AG09319 (cell line): ENCODE data around the gene PNO1.

Experiments used
- DNase-seq: peaks from one replicate; pipeline ENCODE4 v3.0.0-alpha.2; 2010; ENCODE audit warnings: low read depth; ENCODE audit errors: extremely low read depth
- TF ChIP-seq, protein P1 (sequence below): IDR thresholded peaks from 2 replicates; pipeline ENCODE4 v1.5.1; 2011; ENCODE audit warnings: low read depth, mild to moderate bottlenecking, inconsistent platforms, low read length, moderate library complexity

Gene PNO1

DNA sequence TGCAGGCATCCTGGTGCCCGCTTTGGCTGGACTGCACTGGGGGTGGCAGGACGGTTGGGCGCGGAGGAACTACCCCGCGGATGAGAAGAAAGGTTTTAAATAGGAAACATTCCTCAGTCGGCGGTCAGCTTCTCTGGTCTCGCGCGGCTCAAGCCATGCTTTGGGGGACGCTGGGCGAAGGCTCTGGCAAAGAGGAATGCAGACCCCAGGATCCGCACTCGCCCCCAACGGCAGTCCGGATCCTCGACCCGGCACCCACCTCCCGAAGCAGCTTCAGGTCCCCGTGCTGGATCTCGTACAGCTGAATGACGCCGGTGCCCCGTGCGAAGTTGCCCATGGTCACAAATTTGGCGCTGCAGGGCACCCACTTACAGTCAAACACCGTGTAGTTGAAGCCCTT lies 686 bp upstream of the PNO1 start:
- no peak for DNase-seq
- TF ChIP-seq, protein P1, sequence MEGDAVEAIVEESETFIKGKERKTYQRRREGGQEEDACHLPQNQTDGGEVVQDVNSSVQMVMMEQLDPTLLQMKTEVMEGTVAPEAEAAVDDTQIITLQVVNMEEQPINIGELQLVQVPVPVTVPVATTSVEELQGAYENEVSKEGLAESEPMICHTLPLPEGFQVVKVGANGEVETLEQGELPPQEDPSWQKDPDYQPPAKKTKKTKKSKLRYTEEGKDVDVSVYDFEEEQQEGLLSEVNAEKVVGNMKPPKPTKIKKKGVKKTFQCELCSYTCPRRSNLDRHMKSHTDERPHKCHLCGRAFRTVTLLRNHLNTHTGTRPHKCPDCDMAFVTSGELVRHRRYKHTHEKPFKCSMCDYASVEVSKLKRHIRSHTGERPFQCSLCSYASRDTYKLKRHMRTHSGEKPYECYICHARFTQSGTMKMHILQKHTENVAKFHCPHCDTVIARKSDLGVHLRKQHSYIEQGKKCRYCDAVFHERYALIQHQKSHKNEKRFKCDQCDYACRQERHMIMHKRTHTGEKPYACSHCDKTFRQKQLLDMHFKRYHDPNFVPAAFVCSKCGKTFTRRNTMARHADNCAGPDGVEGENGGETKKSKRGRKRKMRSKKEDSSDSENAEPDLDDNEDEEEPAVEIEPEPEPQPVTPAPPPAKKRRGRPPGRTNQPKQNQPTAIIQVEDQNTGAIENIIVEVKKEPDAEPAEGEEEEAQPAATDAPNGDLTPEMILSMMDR = no peak

DNA sequence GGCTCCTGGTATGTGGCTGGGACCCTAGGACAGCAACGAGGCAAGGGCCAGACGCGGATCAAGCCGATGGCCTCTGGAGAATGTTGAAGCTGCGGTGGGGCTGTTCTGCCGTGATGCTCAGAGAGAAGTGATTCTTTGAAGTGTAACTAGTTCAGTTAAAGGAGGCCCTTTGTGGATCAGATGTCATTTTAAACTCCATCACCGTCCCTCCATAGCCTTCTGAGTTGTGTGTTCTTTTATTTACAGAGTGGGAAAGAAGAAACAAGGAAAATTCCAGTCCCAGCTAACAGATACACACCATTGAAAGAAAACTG lies 403 bp downstream of the PNO1 start:
- TF ChIP-seq, protein P1 = no peak
- DNase-seq = no peak

DNA sequence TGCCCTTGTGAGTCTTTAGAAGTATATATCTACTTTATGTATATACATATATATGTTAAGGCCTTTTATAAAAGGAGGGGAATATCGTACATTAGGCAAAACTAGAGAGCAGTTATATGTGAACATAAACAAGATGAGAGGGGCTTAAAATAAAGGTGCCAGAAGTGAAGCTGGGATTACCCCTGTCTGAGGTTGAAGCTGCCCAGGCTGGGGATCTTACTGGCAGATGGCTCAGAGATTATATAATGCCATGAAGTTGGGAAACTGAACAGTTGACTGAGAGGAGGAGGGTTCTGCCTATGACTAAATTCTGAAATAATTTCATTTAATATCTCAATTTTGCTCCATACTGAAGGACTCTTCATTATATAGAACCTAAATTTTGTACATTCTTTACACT lies 6.0 kb downstream of the PNO1 start:
- DNase-seq = no peak
- TF ChIP-seq, protein P1 = no peak

DNA sequence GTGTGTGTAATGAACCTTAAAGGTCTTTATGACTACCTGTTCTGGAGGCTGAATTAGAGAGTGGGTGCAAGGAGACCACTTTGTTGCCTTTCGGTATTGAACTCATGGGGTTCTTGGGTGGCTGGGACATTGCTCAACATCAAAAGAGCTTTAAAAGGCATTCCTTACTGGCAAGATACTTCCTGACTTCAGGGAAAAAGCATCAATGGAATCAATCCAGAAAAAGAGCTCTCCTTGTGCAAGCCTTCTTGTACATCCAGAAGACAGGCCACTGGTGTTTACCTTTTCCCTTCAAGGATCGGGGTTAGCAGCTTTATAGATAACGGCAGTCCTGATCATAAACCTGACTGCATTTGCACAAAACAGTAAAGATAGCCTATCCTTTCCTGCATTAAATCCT lies 9.5 kb downstream of the PNO1 start:
- no peak for DNase-seq
- TF ChIP-seq, protein P1 = no peak

DNA sequence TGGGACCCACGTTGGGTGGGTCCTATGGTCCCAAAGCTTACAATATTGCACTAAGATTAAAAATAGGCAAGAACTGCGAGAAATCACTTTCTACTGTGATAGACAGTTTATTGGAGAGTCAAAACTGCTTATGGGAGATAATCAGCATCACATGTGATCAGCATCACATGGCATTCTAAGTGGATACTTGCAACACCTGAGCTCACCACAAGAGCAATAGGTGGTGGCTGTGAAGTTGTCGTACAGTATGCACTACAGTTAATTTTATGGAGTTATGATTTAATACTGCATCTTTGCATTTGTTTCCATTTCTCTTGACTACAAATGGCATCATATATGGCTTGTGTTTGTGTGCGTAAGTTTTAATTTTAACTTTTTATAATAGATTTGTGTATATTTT lies 11.6 kb downstream of the PNO1 start:
- TF ChIP-seq, protein P1 = no peak
- no peak for DNase-seq

DNA sequence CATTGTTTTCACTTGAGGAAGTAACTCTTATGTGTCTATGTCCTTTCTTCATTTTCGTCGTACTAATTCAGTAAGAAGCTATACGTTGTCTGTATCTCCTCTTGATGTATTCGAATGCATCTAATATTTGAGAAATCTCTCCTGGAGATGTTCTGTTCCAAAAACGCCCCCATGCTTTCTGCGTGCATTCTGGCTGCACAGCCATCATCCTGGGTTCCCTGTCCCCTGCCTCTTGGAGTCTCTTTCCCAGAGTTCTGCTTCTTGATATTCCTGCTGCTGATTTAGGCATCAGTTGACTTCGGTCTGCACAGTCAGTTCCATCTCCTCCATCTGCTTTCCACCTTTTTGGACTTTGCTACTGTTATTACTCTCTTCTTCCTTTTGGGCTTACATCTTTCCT lies 13.5 kb downstream of the PNO1 start:
- TF ChIP-seq, protein P1 = no peak

DNA sequence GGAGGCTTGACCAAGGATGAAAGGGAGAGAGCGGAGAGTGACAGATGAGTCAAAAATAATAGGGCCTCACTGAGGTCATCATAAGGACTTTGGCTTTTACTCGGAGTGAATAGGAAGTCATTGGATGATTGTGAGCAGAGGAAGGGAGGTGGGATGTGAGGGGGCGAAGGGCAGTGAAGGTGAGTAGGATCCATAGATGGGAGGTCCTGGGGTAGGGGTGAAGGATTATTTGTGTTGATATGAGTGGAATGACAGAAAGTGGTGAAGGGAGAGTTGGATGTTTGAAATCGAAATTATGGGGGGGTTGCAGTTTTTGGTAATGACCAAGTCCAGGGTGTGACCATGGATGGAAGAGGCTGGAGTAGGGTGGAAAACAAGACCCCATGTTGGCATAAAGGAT lies 14.0 kb downstream of the PNO1 start:
- DNase-seq = no peak
- TF ChIP-seq, protein P1 = no peak

More for the DNA sequence above, 13.5 kb downstream of the PNO1 start:
- DNase-seq = no peak

DNA sequence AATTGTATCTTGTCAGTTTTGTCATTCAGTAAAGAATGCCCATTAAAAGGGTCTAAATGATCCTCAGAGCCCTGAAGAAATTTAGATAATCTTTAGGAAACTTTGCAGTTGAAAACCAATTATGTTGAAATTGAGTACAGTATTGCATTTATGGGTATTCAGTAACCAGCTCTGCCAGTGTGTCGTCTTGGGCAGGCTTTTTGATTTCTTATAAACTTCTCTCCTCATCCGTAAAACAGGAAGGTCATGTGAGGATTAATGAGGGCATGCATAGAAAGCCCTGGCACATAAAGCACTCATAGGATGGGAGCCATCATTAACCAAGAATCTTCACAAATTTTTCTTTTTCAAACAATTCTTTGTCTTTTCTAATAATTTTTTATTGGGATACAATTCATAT lies 14.8 kb downstream of the PNO1 start:
- TF ChIP-seq, protein P1 = no peak
- no peak for DNase-seq
